ENCODE data around the gene OSBPL2.

OSBPL2 gene

DNA sequence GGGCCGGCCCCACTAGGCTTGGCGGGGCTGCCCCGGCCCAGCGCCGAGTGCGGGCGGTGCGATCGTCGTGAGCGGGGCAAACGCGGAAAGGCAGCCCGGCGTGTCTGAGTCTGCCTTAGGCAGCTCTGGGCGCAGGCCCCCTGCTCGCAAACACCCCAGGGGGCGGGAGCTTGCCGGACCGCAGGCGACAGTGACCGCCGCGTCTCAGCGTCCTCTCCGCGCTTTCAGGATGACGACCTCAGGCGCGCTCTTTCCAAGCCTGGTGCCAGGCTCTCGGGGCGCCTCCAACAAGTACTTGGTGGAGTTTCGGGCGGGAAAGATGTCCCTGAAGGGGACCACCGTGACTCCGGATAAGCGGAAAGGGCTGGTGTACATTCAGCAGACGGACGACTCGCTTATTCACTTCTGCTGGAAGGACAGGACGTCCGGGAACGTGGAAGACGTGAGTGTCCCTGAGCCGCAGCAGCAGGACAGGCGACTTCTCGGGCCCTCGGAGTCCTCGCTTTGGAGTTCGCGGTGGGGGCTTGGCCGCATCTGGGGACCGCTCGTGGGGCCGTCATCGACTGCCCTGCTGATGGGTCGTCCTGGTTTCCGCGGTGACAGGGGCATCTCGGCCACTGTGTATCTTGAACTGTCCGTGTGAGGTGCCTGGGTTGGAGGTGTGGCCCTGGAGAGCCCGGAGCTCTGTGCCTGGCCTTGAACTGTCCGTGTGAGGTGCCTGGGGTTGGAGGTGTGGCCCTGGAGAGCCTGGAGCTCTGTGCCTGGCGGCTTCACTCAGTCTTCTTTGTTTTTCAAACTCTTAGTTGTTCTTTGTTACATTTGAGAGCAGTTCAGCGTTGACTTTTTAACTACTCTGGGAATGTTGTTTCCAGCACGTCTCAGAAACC, 65.3 kb downstream of the OSBPL2 start:
- DNase-seq, result no peak

GRCh38 chr20:62304331-62305148, 66.2 kb downstream of the OSBPL2 start:
- no peak for DNase-seq

DNA sequence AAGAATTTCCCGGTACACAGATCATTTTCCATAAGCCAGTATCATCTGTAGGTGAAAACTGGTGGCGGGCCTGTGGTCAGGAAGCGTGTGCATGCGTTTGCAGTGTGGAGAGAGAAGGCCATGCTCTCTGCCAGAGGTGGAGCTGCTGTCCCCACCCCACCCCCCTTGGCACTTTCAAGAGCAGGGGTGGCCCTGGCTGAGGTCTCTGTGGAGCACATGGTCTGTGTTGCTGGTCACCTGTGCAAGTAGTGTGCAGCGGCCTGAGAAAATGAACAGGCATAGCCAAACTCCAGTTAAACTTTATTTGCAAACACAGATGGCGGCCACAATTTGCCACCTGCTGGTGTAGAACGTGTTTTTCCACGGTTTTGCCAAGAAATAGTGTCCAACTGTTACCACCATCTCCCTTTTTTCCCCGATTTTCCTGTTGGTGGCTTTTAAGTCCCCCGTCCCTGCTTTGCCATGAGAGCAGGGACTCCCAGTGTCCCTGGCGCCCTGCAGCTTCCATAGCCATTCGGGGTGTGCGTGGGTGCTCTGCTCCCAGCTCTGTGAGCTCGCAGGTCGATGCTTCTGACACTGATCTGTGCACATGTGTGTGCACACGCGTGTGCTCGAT, 66.9 kb downstream of the OSBPL2 start:
- DNase-seq, result no peak

GRCh38 chr20:62305765-62306413, 67.6 kb downstream of the OSBPL2 start:
- DNase-seq, result no peak

GRCh38 chr20:62306414-62307187, 68.3 kb downstream of the OSBPL2 start:
- no peak for DNase-seq

DNA sequence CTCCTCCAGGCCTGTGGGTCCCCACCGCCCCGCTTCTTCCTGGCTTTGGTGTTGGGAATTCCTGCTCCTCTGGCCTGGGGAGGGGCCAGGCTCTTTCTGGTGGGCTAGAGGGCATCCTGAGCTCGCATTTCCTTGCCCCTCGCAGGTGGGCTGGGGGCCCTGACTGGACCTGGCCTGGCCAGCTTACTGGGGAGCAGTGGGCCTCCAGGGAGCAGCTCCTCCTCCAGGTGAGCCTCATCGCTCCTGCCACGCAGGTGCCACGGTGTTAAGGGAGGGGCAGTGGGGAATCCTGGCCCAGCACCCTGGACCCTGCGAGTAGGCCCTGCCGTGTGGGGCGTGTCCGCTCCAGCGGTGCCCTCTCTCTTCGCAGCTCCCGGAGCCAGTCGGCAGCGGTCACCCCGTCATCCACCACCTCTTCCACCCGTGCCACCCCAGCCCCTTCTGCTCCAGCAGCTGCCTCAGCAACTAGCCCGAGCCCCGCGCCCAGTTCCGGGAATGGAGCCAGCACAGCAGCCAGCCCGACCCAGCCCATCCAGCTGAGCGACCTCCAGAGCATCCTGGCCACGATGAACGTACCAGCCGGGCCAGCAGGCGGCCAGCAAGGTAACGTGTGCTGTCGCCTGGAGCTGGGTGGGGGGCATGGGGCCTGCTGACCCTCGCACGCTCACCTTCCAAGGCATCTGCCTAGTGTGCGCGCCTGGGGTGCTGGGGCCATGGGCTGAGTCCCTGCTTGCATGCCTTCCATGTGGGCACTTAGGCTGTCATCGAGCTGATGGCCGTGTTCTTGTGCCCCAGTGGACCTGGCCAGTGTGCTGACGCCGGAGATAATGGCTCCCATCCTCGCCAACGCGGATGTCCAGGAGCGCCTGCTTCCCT, 69.1 kb downstream of the OSBPL2 start:
- DNase-seq, result no peak

- DNase-seq, result no peak
Measured at GRCh38 chr20:62308102-62308822, 69.9 kb downstream of the OSBPL2 start.

DNA sequence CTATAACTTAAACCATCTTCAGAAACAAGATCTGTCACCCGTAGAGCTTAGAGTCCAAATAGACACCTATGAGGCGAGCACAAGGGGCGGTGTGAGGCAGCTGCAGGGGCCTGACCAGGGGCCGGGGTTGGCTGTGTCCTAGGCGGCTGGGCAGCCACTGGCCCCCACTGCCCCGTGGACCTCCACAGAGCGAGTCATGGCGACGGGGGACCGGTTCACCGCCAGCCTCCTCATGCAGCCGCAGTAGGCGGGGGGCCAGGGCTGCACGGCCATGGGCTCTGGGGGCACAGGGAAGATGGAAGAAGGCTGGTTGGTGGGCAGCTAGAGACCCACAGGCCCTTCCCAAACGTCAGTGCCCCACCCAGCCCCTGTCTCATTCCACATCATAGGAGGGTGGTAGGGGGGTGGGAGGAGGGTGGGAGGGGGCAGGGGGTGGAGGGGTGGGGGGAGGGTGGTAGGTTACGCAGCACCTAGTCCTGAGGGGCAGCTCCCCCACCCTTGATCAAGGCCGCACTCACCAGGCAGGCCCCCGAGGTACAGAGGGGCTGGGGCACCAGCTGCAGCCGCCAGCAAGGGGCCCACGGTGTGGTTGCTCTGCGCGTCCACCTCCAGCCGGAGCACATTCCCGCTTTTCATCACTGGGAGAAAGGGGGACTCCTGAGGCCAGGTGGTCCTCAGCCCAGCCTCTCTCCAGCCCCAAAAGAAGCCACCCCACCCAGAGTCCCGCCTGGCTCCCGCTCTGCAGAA, 71.0 kb downstream of the OSBPL2 start:
- no peak for DNase-seq

GRCh38 chr20:62309947-62310756, 71.8 kb downstream of the OSBPL2 start:
- no peak for DNase-seq

GRCh38 chr20:62310757-62311121, 72.4 kb downstream of the OSBPL2 start:
- DNase-seq, result no peak

GRCh38 chr20:62311150-62311549, 72.8 kb downstream of the OSBPL2 start:
- no peak for DNase-seq

GRCh38 chr20:62311832-62312661, 73.7 kb downstream of the OSBPL2 start:
- DNase-seq, result no peak

DNA sequence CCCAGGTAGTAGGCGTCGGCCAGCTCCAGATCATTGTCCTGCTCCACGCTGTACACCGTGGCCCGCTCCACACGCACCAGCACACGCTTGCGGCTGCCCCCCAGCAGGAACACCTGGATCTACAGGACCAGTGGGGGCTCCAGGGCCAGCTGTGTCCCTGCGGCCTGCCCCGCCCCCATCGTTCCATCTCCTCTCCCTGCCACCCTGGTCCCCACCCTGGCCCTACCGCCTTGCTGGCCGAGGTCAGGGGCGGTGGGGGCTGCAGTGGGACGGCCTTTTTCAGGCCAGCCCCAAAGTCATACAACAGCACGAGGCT, 74.3 kb downstream of the OSBPL2 start:
- no peak for DNase-seq

GRCh38 chr20:62313021-62313420, 74.7 kb downstream of the OSBPL2 start:
- no peak for DNase-seq

DNA sequence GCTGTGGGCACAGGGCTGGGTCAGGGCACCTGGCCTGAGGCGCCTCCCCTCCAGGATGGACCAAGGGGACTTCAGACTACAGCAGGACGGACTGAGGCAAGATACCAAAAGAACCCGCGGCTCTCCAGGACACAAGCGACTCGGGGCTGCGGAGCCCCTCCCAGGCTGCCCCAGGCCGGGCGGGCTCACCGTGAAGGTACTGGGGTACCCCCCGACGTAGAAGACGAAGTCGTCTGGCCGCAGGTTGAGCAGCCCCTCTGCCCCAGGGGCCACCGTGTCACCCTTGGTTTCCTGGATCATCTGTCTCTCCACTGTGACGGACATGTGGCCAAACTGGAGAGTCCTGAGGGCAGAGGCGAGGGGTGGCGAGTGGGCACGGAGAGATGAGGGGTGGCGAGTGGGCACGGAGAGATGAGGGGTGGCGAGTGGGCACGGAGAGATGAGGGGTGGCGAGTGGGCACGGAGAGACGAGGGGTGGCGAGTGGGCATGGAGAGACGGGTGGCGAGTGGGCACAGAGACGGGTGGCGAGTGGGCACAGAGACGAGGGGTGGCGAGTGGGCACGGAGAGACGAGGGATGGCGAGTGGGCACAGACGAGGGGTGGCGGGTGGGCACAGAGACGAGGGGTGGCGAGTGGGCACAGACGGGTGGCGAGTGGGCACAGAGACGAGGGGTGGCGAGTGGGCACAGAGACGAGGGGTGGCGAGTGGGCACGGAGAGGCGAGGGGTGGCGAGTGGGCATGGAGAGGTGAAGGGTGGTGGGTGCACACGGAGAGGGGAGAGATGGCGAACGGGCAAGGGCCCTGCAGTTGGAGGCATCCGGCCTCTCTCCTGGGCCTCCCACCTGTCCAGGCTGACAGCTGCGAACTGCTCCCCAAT, 75.4 kb downstream of the OSBPL2 start:
- no peak for DNase-seq

- DNase-seq, result no peak
Measured at GRCh38 chr20:62314339-62314638, 76.0 kb downstream of the OSBPL2 start.

GRCh38 chr20:62314711-62315302, 76.5 kb downstream of the OSBPL2 start:
- DNase-seq, result no peak

Measured in activated CD4-positive, alpha-beta T cell treated with anti-CD3 and anti-CD28 coated beads for 4 hours (primary cell).